GM18868 (cell line): ENCODE measurements around the gene DYTN.

Experiments
- ATAC-seq: cut with Tn5 transposase; IDR thresholded peaks from one replicate; pipeline ENCODE4 v1.9.1; 2021; ENCODE audit warnings: mild to moderate bottlenecking, moderate library complexity; ENCODE audit not compliant: unreplicated experiment

DYTN gene

GRCh38 chr2:206700156-206700555 is 18.0 kb downstream of the DYTN start:
- no peak for ATAC-seq

- no peak for ATAC-seq
Observed at GRCh38 chr2:206698811-206699210, 19.4 kb downstream of the DYTN start.

GRCh38 chr2:206696910-206697309 is 21.3 kb downstream of the DYTN start:
- no peak for ATAC-seq

GRCh38 chr2:206693399-206694137 is 24.6 kb downstream of the DYTN start:
- ATAC-seq: peak; percentile 78

GRCh38 chr2:206692971-206693370 is 25.2 kb downstream of the DYTN start:
- no peak for ATAC-seq

- ATAC-seq: no peak
Observed at GRCh38 chr2:206688990-206689389, 29.2 kb downstream of the DYTN start.

GRCh38 chr2:206688453-206688852 is 29.7 kb downstream of the DYTN start:
- ATAC-seq: no peak

- ATAC-seq: no peak
Observed at GRCh38 chr2:206683546-206683945, 34.6 kb downstream of the DYTN start.

- no peak for ATAC-seq
Observed at GRCh38 chr2:206670531-206671319, 47.5 kb downstream of the DYTN start.

GRCh38 chr2:206665251-206665650 is 52.9 kb downstream of the DYTN start:
- no peak for ATAC-seq

GRCh38 chr2:206657087-206657486 is 61.1 kb downstream of the DYTN start:
- no peak for ATAC-seq

- ATAC-seq: no peak
Observed at GRCh38 chr2:206647985-206648384, 70.2 kb downstream of the DYTN start.

GRCh38 chr2:206642075-206643025 is 75.8 kb downstream of the DYTN start, which contains the start of gene FAM237A:
FAM237A (plus strand) TSS chr2:206642487; CDS start chr2:206644237, 1,750 bp downstream.
- ATAC-seq: no peak

- ATAC-seq: no peak
Observed at GRCh38 chr2:206641226-206641625, 77.0 kb downstream of the DYTN start.

GRCh38 chr2:206639636-206640035 is 78.6 kb downstream of the DYTN start:
- ATAC-seq: no peak

- ATAC-seq: no peak
Observed at GRCh38 chr2:206635015-206635414, 83.2 kb downstream of the DYTN start.

GRCh38 chr2:206631340-206631739 is 86.9 kb downstream of the DYTN start:
- ATAC-seq: no peak

GRCh38 chr2:206627632-206628031 is 90.6 kb downstream of the DYTN start:
- ATAC-seq: no peak

- no peak for ATAC-seq
Observed at GRCh38 chr2:206626108-206626507, 92.1 kb downstream of the DYTN start.

- no peak for ATAC-seq
Observed at GRCh38 chr2:206619011-206619410, 99.2 kb downstream of the DYTN start.

- ATAC-seq: no peak
Observed at GRCh38 chr2:206616151-206616550, 102.0 kb downstream of the DYTN start.
